Measurements from ENCODE around the gene SSRP1. TPM values are rescaled to one million over a fixed set of nuclear protein-coding genes. Genes with fewer than 3 reads are reported as not detected.

Gene SSRP1
- total RNA-seq, 1 donor from 2014 or later: 103 TPM

DNA sequence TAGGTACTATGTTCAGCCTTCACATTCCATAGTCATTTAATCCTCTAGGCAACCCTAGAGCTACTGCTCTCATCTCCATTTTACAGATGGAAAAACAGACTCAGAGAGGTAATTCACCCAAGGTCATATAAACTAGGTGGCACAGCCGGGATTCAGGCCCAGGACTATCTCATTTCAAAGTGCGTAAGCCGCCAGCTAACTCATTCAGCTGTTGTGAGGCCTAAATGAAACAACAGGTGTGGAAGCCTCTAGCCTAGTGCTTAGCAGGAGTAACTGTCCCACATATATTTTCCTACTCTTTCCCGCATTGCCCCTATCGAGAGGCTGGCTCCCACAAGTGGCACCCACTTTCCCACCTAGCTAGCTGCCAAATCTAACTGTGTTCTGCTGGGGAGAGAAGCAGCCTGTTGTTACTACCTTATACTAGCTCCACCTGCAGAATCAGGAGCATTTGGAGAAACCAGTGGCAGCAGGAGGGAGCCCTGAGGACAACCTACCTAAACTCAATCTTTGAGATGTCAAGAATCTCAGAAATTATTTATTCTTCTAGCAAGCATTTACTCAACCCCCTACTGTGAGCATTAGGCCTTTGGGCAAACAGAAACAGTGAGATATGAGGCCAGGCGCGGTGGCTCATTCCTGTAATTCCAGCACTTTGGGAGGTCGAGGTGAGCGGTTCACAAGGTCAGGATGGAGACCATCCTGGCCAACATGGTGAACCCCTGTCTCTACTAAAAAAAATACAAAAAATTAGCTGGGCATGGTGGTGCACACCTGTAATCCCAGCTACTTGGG is 24.4 kb upstream of the SSRP1 start:
- DNase-seq (ENCODE audit: low spot score): no peak

GRCh38 chr11:57359396-57359795 is 23.7 kb upstream of the SSRP1 start:
- no peak for DNase-seq (ENCODE audit: low spot score)

DNA sequence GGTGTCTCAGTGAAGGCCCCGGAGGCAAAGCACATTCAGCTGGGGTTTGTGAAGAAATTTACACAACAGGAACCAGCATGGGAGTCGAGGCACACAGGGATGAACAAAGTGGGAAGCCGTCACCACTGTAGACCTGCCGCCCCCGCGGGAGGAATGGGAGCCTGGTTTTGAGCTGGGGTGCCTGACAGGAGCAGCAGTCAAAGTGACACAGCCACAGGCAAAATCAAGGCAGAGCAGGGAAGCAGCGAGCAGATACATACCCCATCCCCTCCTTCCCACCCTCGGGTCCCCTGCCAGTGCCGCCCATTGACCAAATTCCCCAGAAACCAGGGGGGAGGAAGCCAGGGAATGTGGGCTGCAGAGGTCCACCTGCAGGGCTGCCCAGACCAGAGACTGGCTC is 23.3 kb upstream of the SSRP1 start:
- no peak for DNase-seq (ENCODE audit: low spot score)

GRCh38 chr11:57358543-57358961 is 22.9 kb upstream of the SSRP1 start:
- no peak for DNase-seq (ENCODE audit: low spot score)

- no peak for DNase-seq (ENCODE audit: low spot score)
Observed at GRCh38 chr11:57357856-57358255, 22.2 kb upstream of the SSRP1 start.

GRCh38 chr11:57357310-57357709 is 21.6 kb upstream of the SSRP1 start:
- DNase-seq (ENCODE audit: low spot score): no peak

GRCh38 chr11:57356268-57356667 is 20.6 kb upstream of the SSRP1 start:
- no peak for DNase-seq (ENCODE audit: low spot score)

DNA sequence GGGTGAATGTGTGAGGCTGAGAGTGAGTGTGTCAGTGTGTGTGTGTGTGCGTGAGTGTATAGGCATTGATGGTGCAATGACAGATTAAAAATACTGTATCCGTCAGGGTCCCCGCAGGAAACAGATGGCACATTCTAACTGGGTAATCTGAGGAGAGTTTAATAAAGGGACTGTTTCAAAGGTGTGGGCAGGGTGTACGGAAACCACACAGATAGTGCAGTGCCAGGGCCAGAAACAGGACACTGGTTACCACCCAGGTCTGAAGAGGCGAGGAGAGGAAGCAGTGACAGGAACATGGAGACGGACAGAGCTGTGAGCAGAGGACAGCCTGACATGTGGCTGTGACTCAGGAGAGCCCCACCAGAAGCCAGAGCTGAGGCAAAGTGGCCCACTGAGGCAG is 19.0 kb upstream of the SSRP1 start:
- DNase-seq (ENCODE audit: low spot score): no peak

GRCh38 chr11:57353852-57354251 is 18.2 kb upstream of the SSRP1 start:
- no peak for DNase-seq (ENCODE audit: low spot score)

- no peak for DNase-seq (ENCODE audit: low spot score)
Observed at GRCh38 chr11:57353446-57353845, 17.8 kb upstream of the SSRP1 start.

- DNase-seq (ENCODE audit: low spot score): no peak
Observed at GRCh38 chr11:57353036-57353435, 17.3 kb upstream of the SSRP1 start.

- DNase-seq (ENCODE audit: low spot score): peak; percentile 69
Observed at GRCh38 chr11:57349491-57350274, 14.0 kb upstream of the SSRP1 start.

DNA sequence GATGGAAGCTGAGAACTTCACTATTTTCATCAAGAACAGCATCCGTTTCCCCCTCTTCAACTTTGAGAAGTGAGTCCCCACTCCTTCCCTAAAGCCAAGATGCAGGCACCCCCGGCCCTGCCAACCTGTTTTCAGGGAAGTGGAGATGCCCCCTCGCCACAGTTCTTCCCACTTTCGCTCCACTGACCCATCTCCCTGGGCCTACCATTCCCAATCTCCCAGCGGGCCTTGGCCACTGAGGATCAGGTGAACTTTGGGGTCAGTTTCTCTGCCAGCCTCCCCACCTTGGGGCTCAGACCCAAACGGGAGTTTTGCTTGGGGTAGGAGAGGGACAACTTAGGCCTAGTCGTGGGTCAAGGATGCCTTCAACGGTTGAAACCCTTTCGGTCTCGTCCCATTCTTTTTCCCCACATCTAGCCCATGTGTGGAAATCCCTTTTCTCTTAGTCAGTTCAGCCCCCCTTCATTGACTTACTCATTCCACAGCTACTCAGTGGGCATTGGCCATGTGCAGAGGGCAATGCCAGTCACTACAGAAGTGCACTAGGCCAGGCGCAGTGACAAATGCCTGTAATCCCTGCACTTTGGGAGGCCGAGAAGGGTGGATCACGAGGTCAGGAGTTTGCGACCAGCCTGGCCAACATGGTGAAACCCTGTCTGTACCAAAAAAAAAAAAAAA is 13.1 kb upstream of the SSRP1 start:
- no peak for DNase-seq (ENCODE audit: low spot score)

DNA sequence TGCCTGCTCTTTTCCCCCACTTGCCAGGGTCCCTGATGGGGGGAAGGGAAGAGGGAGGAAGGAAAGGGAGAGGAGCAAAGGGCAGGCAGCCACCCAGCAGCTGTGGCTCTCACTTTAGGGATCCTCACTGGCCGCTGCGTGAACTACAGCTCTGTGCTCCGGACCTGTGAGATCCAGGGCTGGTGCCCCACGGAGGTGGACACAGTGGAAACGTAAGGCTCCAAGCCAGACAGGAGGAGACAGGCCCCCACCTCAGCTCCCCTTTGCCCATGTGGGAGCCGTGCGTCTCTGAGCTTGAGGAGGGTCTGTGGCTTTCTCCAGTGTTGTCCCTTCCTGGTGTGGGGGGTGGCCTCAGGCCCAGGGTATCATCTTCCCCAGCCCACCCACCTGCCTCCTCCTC is 12.4 kb upstream of the SSRP1 start:
- DNase-seq (ENCODE audit: low spot score): no peak

- DNase-seq (ENCODE audit: low spot score): no peak
Observed at GRCh38 chr11:57347336-57347735, 11.6 kb upstream of the SSRP1 start.

DNA sequence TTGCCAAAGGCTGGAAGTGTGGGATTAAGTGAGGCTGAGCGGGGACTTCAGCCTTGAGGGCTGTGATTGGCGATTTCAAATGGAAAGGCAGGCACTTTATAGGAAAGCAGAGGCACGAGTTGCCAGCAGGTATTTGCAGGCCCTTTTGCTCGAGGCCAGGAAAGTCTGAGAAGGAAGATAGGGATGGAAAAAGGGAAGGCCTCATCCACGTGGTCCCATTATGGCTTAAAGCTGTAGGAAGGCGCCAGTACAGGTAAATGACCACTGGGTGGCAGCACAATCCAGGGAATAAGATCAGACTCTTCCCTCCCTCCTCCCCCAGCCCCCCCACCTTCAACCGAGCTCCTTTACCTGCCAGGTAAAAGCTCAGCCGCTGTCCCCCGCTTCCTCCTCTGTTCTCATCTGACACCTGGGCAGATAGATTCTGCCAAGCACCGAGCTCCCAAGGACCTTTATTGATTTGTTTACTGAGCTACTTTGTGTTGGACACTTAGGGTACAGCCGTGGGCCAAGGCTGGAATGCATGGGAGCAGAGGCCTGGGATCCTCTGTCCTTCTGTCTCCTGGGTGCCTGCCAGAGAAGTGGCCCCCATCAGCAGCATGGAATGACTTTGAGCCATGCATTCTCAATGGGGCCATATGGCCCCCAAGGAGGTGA is 10.0 kb upstream of the SSRP1 start:
- DNase-seq (ENCODE audit: low spot score): peak; percentile 69

DNA sequence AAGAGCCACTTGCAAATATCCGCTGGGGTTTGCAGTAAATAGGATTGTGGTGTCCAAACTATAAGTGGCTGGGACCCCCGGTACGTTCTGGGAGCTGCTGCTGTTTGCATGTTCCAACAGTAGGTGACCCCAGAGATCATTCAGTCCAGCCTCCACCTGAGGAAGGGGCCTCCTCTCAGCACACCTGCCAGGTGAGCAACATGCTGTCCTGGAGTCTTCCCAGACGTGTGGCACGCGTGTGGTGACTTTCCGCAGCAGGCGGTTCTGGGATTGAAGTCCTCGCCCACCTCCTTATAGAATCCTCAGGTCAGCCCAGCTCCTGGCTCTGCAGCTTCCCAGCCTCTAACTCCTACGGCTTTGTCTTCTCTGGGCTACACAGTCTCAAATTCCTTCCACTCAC is 9.1 kb upstream of the SSRP1 start:
- DNase-seq (ENCODE audit: low spot score): no peak

GRCh38 chr11:57343825-57344224 is 8.1 kb upstream of the SSRP1 start:
- no peak for DNase-seq (ENCODE audit: low spot score)

GRCh38 chr11:57342702-57343101 is 7.0 kb upstream of the SSRP1 start:
- DNase-seq (ENCODE audit: low spot score): no peak

GRCh38 chr11:57341250-57341808 is 5.6 kb upstream of the SSRP1 start:
- DNase-seq (ENCODE audit: low spot score): no peak

DNA sequence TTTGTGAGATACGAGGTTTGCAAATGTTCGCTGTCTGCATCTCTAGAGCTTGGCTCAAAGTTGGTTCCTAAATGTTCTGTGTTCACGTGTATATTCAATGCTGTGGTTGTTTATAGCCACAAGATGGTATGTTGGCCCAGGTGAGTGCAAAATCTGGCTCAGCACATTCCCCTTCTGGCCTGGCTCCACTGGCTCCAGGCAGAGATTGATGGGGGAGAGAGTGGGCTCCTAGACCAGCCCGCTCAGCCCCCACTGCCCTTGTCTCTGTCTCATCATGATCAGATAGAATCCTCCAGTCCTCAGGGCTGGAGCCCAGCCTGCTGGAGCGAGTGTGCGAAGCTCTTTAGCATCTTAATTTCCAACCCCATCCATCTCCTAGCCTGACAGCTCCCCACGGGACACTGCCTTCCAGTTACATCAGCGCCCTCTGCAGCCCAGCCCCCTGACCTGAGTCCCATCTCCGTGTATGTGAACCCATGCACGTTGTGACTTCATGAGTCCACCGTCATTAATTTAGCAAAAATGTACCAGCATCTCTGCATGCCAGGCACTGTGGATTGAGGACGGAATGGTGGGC is 4.4 kb upstream of the SSRP1 start:
- DNase-seq (ENCODE audit: low spot score): no peak
